ENCODE measurements around the gene RAET1G. TPM values are rescaled to one million over a fixed set of nuclear protein-coding genes. Genes with fewer than 3 reads are reported as not detected.

RAET1G gene
- total RNA-seq, 1 donor from 2014 or later = not detected

- CTCF ChIA-PET = no interaction called here
- Mint-ChIP-seq H3K36me3 (ENCODE audit: low read depth) (no peaks in the 10 kb centered on the region), H3K27me3 (peaks cover 48% of the 10 kb centered on the region), H3K4me1 (no peaks in the 10 kb centered on the region), H3K9me3 (peaks cover 3% of the 10 kb centered on the region), H3K4me3 (no peak overlapping the region), H3K27ac (no peak overlapping the region)
- TF ChIP-seq CTCF (IDR thresholded peaks at IDR 0.05) = no peak
- DNase-seq (no peak), ATAC-seq (ENCODE audit: low read depth) (no peak)
- intact Hi-C loops (cut with micrococcal nuclease) = no loop called here
- POLR2A ChIA-PET = no interaction called here
Measured at GRCh38 chr6:149876241-149876933, 46.5 kb downstream of the RAET1G start.

GRCh38 chr6:149872233-149872632, 50.7 kb downstream of the RAET1G start:
- H3K36me3 Mint-ChIP-seq (ENCODE audit: low read depth) = no peaks in the 10 kb centered on the region
- ChIA-PET POLR2A (no interaction called here), CTCF (no interaction called here)
- ATAC-seq (ENCODE audit: low read depth) = no peak
- no peak for TF ChIP-seq CTCF (IDR thresholded peaks at IDR 0.05)
- peaks cover 23% of the 10 kb centered on the region for H3K27me3 Mint-ChIP-seq
- H3K4me3 Mint-ChIP-seq = no peak overlapping the region
- DNase-seq = no peak
- no peak overlapping the region for H3K27ac Mint-ChIP-seq
- peaks cover 5% of the 10 kb centered on the region for H3K9me3 Mint-ChIP-seq
- no peaks in the 10 kb centered on the region for H3K4me1 Mint-ChIP-seq
- intact Hi-C loops (cut with micrococcal nuclease) = no loop called here

- DNase-seq (no peak), ATAC-seq (ENCODE audit: low read depth) (no peak)
- CTCF ChIA-PET = no interaction called here
- TF ChIP-seq CTCF (IDR thresholded peaks at IDR 0.05) = no peak
- H3K27me3 Mint-ChIP-seq = peaks cover 17% of the 10 kb centered on the region
- H3K4me1 Mint-ChIP-seq = no peaks in the 10 kb centered on the region
- POLR2A ChIA-PET = no interaction called here
- no peak overlapping the region for H3K4me3 Mint-ChIP-seq
- H3K27ac Mint-ChIP-seq = no peak overlapping the region
- intact Hi-C loops (cut with micrococcal nuclease) = no loop called here
- peaks cover 5% of the 10 kb centered on the region for H3K9me3 Mint-ChIP-seq
- H3K36me3 Mint-ChIP-seq (ENCODE audit: low read depth) = no peaks in the 10 kb centered on the region
Measured at GRCh38 chr6:149871182-149871581, 51.7 kb downstream of the RAET1G start.

GRCh38 chr6:149869275-149869892, 53.5 kb downstream of the RAET1G start:
- Mint-ChIP-seq H3K4me3 (no peak overlapping the region), H3K27ac (no peak overlapping the region), H3K4me1 (peaks cover 9% of the 10 kb centered on the region), H3K36me3 (ENCODE audit: low read depth) (no peaks in the 10 kb centered on the region), H3K9me3 (peaks cover 5% of the 10 kb centered on the region), H3K27me3 (peaks cover 14% of the 10 kb centered on the region)
- DNase-seq (no peak), ATAC-seq (ENCODE audit: low read depth) (no peak)
- ChIA-PET CTCF (interaction anchor here (5.0 kb wide), 1 partner anchor 33 kb away, joined by 25 read pairs; no protein-coding TSS in a partner anchor), POLR2A (no interaction called here)
- intact Hi-C loops (cut with micrococcal nuclease) = loop anchor here (10.0 kb wide), 1 partner anchor 135 kb away; no protein-coding TSS in a partner anchor
- TF ChIP-seq CTCF (IDR thresholded peaks at IDR 0.05) = no peak

DNA sequence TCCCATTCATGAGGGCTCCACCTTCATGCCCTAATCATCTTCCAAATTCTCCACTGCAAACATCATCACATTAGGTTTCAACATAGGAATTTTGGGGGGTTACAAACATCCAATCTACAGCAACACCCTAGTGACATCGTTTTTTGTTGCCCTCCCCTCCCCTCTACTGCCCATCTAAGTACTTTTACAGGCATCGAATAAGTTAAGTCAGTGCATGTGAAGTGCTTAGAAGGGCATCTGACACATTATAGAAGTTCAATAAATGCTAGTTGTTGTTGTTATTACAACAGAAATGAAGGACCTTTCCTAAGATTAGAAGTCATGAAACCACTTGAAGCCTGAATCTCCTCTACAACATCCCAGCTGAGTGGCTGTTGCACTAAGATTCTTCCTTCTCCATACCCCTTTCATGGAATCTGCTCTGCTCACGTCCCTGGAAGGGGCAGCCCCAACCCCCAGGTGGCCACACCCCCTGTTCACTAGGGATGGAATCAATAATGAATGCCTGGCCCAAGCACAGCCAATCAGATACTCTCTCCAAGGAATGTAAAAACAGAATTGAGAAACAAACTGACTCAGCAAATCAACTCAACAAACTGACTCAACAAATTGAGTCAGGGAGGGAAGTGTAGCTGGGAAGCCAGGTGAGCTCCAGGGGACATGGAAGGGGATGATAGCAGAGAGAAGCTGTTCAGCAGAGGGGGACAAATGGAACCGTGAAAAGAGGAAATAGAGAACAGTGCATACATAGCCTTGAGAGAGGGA, 54.9 kb downstream of the RAET1G start:
- CTCF ChIA-PET = interaction anchor here (1.3 to 5.0 kb wide), 2 partner anchors 26 to 32 kb away, joined by 3 to 25 read pairs; no protein-coding TSS in a partner anchor

More for the DNA sequence above, 54.9 kb downstream of the RAET1G start:
- H3K9me3 Mint-ChIP-seq = peaks cover 3% of the 10 kb centered on the region
- intact Hi-C loops (cut with micrococcal nuclease) = loop anchor here (10.0 kb wide), 1 partner anchor 137 kb away; no protein-coding TSS in a partner anchor
- ATAC-seq (ENCODE audit: low read depth) (no peak), DNase-seq (no peak)
- peaks cover 10% of the 10 kb centered on the region for H3K4me1 Mint-ChIP-seq
- no peak overlapping the region for H3K27ac Mint-ChIP-seq
- H3K36me3 Mint-ChIP-seq (ENCODE audit: low read depth) = no peaks in the 10 kb centered on the region
- H3K27me3 Mint-ChIP-seq = peaks cover 10% of the 10 kb centered on the region
- no peak overlapping the region for H3K4me3 Mint-ChIP-seq
- TF ChIP-seq CTCF (IDR thresholded peaks at IDR 0.05) = no peak
- POLR2A ChIA-PET = no interaction called here
